GM15510 (cell line): ENCODE data around the gene IRX3.

Experiments used
- POLR2A ChIP-seq: IDR thresholded peaks from 3 replicates; pipeline ENCODE4 v1.6.1; 2011; ENCODE audit warnings: borderline replicate concordance; ENCODE audit not compliant: insufficient read length; ENCODE audit errors: extremely low read depth

The IRX3 gene

GRCh38 chr16:54236773-54237172 is 49.8 kb downstream of the IRX3 start:
- TF ChIP-seq POLR2A = no peak

- no peak for TF ChIP-seq POLR2A
Measured at GRCh38 chr16:54233615-54234014, 53.0 kb downstream of the IRX3 start.
